Mesangial cell (primary cell): ENCODE results near the gene PNLIP. TPM values are rescaled to one million over a fixed set of nuclear protein-coding genes. Genes with fewer than 3 reads are reported as not detected.

Experiments used
- total RNA-seq: library from RNA; depleted of rRNA; stranded (reverse); fragments of >200 nt; gene quantifications from 2 replicates; pipeline ENCODE4 v1.2.3, GENCODE V29; 2015

Gene PNLIP
- total RNA-seq, result not detected in 2 replicates

GRCh38 chr10:116545756-116546155 is at the start of gene PNLIP:
PNLIP (plus strand) TSS chr10:116545931; CDS start chr10:116546093, 162 bp downstream.

GRCh38 chr10:116590590-116591444 is 45.1 kb downstream of the PNLIP start, which contains the start of gene PNLIPRP1:
PNLIPRP1 (plus strand) TSS chr10:116590959; CDS start chr10:116591130, 171 bp downstream.

Other genes with a start within 250 kb of the PNLIP start
- gene CCDC172, start 221.5 kb upstream of the PNLIP start, total RNA-seq, result not detected in 2 replicates
- not detected in 2 replicates for gene PNLIPRP3, start 118.1 kb upstream of the PNLIP start, total RNA-seq
- not detected in 2 replicates for gene PNLIPRP1, start 45.0 kb downstream of the PNLIP start, total RNA-seq
- gene PNLIPRP2, start 75.0 kb downstream of the PNLIP start, total RNA-seq, result not detected in 2 replicates
- 12.7 and 36.4 TPM in 2 replicates for gene HSPA12A, start 196.6 kb downstream of the PNLIP start, total RNA-seq